Left ventricle myocardium inferior (tissue), 1 donor: ENCODE measurements around the gene TSHR. TPM values are rescaled to one million over a fixed set of nuclear protein-coding genes. Genes with fewer than 3 reads are reported as not detected.
"Not testable (repeated sequence)": the region's sequence is repeated elsewhere in the genome, so short reads cannot be mapped to it uniquely, and the experiment has no call there.

Source experiments
- DNase-seq: peaks from one replicate; pipeline ENCODE4 v3.0.0-alpha.2; 2020
- H3K27ac ChIP-seq: fragments of 200-600 bp; replicated peaks from 2 replicates; pipeline ENCODE4 v1.8.0; 2021
- H3K27me3 ChIP-seq: fragments of 200-600 bp; 2 replicates; pipeline ENCODE4 v1.8.0; 2021; ENCODE audit warnings: low read depth
- H3K36me3 ChIP-seq: fragments of 200-600 bp; 2 replicates; pipeline ENCODE4 v1.8.0; 2021
- H3K4me1 ChIP-seq: fragments of 200-600 bp; 2 replicates; pipeline ENCODE4 v1.8.0; 2021
- H3K4me3 ChIP-seq: fragments of 200-600 bp; 2 replicates; pipeline ENCODE4 v1.8.0; 2021; ENCODE audit warnings: mild to moderate bottlenecking, moderate library complexity
- H3K9me3 ChIP-seq: fragments of 200-600 bp; replicated peaks from 2 replicates; pipeline ENCODE4 v1.8.0; 2021
- CTCF ChIP-seq: fragments of 200-600 bp; IDR thresholded peaks from 2 replicates; pipeline ENCODE4 v1.8.0; 2021; ENCODE audit warnings: antibody characterized with exemption, mild to moderate bottlenecking, borderline replicate concordance
- intact Hi-C: fragments of 100-400 bp; cut with micrococcal nuclease; formaldehyde crosslinking; loops from one replicate; pipeline ENCODE4 v1.11.0; 2022
- total RNA-seq: library from RNA; stranded (reverse); fragmentation: NEBNext Ultra II Directional; extraction: Animal tissue kit (Norgen Biotek cat#: 25700); gene quantifications from one replicate; pipeline ENCODE4 v1.2.1, GENCODE V29; 2021
- donor health status: DM: no; HTN: yes; CAD: no; lungs with severe emphysema.

Gene TSHR
- total RNA-seq, 1 donor from 2014 or later: not detected

- TF ChIP-seq CTCF: no peak
- Histone ChIP-seq H3K27me3 (no peaks in the 10 kb centered on the region), H3K4me1 (no peaks in the 10 kb centered on the region), H3K4me3 (no peak overlapping the region), H3K36me3 (no peaks in the 10 kb centered on the region), H3K27ac (no peak overlapping the region), H3K9me3 (peaks cover 6% of the 10 kb centered on the region)
- no peak for DNase-seq
- intact Hi-C loops: no loop called here
Observed at GRCh38 chr14:81028461-81028860, 73.0 kb downstream of the TSHR start.

DNA sequence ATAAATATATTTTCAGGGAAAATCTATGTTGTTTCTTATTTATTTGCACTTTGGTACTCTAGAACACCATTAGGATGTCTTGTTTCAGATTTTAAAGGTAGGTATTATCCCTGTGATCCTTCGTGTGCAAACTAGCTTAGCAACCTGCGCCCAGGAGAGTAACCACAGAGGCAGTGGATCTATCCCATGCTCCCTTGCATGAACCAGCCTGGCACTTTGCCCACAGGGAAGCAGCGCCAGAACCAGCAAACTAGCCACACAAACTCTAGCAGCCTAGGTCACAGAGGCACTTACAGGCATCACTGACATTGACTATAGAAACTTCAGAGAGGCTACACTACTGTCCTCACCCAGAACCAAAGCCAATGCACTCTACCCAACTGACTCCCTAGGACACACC, 76.1 kb downstream of the TSHR start:
- Histone ChIP-seq H3K27me3 (no peaks in the 10 kb centered on the region), H3K27ac (no peak overlapping the region), H3K9me3 (peaks cover 20% of the 10 kb centered on the region), H3K36me3 (no peaks in the 10 kb centered on the region), H3K4me1 (no peaks in the 10 kb centered on the region), H3K4me3 (no peak overlapping the region)
- intact Hi-C loops: no loop called here
- DNase-seq: no peak
- no peak for TF ChIP-seq CTCF

- TF ChIP-seq CTCF: no peak
- no peaks in the 10 kb centered on the region for H3K27me3 ChIP-seq
- H3K9me3 ChIP-seq: peaks cover 25% of the 10 kb centered on the region
- H3K36me3 ChIP-seq: no peaks in the 10 kb centered on the region
- no peak for DNase-seq
- no peak overlapping the region for H3K27ac ChIP-seq
- intact Hi-C loops: no loop called here
- H3K4me3 ChIP-seq: no peak overlapping the region
- H3K4me1 ChIP-seq: no peaks in the 10 kb centered on the region
Observed at GRCh38 chr14:81033698-81034240, 78.3 kb downstream of the TSHR start.

DNA sequence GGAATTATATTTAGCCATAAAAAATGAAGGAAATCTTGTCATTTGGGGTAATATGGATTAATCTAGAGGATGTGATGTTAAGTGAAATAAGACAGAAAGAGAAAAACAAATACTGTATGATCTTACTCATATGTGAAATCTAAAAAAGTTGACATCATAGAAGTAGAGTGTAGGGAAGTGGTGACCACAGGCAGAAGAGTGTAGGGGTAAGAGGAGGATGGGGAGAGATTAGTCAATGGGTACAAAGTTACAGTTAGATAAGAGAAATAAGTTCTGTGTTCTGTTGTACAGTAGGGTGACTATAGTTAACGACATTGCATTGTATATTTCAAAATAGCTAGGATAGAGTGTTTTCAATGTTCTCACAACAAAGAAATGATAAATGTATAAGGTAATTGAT, 87.0 kb downstream of the TSHR start:
- no peak for DNase-seq
- TF ChIP-seq CTCF: no peak
- H3K36me3 ChIP-seq: no peaks in the 10 kb centered on the region
- no peaks in the 10 kb centered on the region for H3K27me3 ChIP-seq
- no peak overlapping the region for H3K4me3 ChIP-seq
- no peaks in the 10 kb centered on the region for H3K4me1 ChIP-seq
- H3K27ac ChIP-seq: no peak overlapping the region
- intact Hi-C loops: no loop called here
- peaks cover 33% of the 10 kb centered on the region for H3K9me3 ChIP-seq

DNA sequence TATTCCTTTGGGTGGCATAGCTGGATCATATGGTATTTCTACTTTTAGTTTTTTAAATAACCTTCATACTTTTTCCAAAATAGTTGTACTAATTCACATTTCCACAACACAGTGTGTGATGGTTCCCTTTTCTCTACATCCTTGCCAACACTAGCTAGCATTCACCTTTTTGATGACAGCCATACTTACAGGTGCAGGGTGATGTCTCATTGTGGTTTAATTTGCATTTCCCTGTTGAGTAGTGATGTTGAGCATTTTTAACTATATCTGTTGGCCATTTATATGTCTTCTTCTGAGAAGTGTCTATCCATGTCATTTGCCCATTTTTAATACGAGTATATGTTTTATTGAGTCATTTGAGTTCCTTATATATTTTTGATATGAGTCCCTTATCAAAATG, 96.1 kb downstream of the TSHR start:
- Histone ChIP-seq H3K36me3 (no peaks in the 10 kb centered on the region), H3K9me3 (peaks cover 26% of the 10 kb centered on the region), H3K27me3 (no peaks in the 10 kb centered on the region), H3K27ac (no peak overlapping the region), H3K4me1 (no peaks in the 10 kb centered on the region), H3K4me3 (no peak overlapping the region)
- intact Hi-C loops: no loop called here
- no peak for TF ChIP-seq CTCF
- DNase-seq: no peak

DNA sequence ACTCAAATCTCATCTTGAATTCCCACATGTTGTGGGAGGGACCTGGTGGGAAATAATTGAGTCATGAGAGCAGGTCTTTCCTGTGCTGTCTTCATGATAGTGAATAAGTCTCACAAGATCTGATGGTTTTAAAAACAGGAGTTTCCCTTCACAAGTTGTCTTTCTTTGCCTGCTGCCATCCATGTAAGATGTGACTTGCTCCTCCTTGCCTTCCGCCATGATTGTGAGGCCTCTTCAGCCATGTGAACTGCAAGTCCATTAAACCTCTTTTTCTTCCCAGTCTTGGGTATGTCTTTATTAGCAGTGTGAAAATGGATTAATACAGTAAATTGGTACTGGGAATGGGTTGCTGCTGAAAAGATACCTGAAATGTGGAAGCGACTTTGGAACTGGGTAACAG, 98.6 kb downstream of the TSHR start:
- H3K27me3 ChIP-seq, H3K36me3 ChIP-seq, DNase-seq, H3K27ac ChIP-seq, H3K4me3 ChIP-seq, intact Hi-C loops, H3K4me1 ChIP-seq: not testable (repeated sequence)
- peaks cover 22% of the 10 kb centered on the region for H3K9me3 ChIP-seq
